SW 1271 (cell line): Measurements from ENCODE around the gene SYMPK.

Experiments used
- DNase-seq, 2 experiments: peaks; one replicate each; lab custom pipeline; 2025; lab: John Stamatoyannopoulos, UW

SYMPK gene

DNA sequence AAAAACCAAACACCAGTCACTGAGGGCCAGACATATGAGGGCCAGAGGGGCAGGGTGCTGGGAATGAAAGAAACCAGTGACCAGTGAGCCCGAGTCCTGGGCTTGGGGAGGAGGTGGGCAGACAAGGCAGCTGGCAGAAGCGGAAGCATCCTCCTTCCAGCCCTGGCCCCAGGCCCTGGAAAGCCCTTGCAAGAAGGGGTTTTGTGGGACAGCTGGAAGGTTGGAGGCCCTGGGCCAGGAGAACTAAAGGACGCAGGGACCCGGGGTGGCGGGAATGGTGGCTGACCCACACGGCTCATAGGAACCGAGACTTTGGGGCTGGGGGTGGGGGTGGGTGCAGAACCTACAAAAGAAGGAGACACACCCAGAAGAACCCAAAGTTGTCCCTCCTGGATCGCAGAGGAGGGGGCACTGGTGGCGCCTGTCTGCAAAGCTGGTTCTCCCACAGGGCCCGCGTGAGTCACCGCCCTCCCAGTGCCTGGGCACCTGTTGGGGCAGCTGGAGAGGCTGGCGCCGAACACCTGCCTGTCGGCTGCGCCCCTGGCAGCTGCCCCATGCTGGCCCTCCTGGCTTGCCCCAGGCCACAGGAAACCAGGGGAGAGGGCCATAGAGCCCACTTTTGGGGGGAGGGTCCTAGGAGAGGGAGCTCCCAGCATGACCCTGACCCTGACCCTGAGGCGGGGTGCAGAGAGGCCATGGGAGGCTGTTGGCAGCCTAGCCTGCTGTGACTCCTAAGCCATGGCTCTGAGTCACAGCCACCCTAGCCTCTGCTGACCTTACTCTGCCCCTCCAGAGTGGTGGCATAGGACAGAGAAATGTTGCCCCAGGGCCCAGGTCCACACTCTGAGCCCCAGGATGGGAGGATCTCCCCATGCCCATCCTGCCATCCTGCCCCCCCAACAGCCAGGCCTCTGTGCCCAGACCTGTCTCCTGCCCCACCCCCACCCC, 81.5 kb downstream of the SYMPK start:
- DNase-seq, result no peak

DNA sequence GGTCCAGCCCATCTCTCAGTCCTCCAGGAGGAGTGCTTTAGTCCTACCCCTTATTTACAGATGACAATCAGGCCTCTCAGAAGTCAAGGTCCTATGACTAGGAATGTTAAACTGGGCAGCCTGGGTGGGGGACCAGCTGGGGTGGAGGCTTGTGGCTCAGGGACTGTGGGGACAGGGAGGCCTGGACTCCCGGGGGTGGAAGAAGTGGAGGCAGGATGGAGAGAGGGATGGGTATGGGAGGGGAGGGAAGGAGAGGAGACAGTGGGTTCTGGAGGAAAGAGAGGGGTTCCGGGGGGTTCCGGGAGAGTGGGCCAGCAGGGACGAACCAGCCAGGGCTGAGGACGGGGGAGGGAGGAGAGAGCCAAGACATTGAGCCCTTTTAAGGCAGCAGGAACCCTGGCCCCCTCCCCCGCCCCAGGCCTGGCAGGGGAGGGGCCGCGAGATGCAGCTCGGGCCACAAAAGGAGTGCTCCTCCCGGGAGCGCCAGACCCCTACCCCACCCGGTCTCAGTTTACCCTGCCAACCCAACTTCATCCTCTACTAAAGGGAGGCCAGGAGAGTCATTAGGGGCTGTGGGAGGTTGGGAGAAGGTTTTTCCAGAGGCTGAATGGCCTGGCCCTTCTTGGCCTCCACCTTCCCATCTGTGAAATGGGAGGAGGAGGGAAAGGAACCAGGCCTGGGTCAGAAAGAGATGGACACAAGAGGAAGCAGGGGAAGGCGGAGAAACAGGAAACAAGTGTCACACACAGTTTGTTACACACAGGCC, 82.3 kb downstream of the SYMPK start:
- DNase-seq, result no peak

GRCh38 chr19:45780146-45780447, 82.8 kb downstream of the SYMPK start:
- DNase-seq, result no peak

- no peak for DNase-seq
Observed at GRCh38 chr19:45779231-45780145, 83.5 kb downstream of the SYMPK start.

GRCh38 chr19:45778010-45778661, 84.8 kb downstream of the SYMPK start:
- DNase-seq, result no peak

GRCh38 chr19:45777395-45777961, 85.5 kb downstream of the SYMPK start:
- no peak for DNase-seq

- DNase-seq, result no peak
Observed at GRCh38 chr19:45774765-45775164, 88.2 kb downstream of the SYMPK start.

DNA sequence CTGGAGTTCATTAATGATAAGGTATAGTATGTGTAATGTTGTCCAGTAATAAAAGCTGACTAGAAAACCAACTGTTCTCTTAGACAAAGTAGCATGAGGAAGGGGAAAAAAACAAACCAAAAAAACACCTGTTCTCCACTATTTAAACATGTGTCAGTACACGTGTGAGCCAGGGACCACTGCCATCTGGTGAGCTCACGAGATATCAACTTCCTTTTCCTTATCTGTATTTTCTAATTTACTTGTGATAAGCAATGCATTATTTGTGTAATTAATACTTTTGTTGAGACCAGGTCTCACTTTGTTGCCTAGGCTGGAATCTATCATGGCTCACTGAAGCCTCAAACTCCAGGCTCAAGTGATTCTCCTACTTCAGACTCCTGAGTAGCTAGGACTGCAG, 89.6 kb downstream of the SYMPK start:
- no peak for DNase-seq

GRCh38 chr19:45772912-45773311, 90.0 kb downstream of the SYMPK start:
- no peak for DNase-seq

DNA sequence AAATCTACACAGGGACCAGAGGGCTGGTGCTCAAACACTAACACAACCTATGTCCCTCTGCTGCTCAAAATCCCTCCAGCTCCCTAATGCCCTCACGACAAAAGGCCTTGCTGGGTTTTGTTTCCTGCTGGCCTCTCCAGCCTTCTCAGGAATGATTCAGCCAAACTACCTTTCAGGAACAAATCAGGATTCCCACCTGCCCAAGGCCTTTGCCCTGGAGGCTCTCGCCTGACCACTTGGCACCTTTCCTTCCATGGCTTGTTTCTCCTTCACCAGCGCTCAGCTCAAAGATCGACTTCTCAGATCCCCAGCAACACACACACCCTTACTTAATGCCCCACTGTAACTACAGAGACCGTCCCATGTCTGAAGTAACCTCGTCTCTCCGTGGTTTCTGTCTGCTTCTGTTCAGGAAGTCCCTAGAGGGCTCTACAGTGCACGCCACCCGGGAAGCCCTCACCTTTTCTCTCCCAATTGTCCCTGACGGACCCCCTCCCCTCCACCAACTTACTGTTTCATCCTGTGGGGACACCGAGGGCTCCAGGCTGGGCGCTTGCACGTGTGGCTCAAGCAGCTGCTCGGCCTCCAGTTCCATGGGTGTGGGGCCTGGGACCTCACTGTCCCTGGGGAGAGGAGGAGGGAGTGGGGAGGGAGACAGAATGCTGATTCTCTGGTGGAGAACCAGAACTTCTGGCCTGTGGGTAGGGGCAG, 90.7 kb downstream of the SYMPK start:
- DNase-seq, result no peak

DNA sequence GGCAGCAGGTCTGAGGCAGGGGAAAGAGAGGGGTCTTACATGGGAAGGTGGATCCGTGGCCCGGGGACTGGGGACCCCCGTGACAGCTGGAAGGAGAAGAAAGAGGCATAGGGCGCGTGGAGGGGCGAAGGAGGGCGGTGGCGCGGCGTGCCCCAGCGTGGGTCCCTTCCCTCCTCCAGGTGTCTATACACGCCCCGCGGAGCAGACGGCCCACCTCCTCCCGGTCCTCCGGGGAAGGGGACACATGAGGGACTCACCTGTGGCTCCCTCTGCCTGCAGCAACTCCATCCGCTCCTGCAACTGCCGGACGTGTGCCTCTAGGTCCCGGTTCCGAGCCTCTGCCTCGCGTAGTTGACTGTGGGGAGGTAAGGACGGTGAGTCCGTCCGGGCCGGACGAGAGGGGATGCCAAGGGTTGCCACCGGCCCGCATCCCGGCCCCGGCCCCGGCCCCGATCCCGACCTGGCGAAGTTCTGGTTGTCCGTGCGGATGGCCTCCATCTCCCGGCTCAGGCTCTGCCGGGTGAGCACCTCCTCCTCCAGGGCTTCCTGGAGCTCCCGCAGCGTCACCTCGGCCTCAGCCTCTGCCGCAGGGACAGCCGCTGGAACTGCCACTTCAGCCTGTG, 91.5 kb downstream of the SYMPK start:
- no peak for DNase-seq

DNA sequence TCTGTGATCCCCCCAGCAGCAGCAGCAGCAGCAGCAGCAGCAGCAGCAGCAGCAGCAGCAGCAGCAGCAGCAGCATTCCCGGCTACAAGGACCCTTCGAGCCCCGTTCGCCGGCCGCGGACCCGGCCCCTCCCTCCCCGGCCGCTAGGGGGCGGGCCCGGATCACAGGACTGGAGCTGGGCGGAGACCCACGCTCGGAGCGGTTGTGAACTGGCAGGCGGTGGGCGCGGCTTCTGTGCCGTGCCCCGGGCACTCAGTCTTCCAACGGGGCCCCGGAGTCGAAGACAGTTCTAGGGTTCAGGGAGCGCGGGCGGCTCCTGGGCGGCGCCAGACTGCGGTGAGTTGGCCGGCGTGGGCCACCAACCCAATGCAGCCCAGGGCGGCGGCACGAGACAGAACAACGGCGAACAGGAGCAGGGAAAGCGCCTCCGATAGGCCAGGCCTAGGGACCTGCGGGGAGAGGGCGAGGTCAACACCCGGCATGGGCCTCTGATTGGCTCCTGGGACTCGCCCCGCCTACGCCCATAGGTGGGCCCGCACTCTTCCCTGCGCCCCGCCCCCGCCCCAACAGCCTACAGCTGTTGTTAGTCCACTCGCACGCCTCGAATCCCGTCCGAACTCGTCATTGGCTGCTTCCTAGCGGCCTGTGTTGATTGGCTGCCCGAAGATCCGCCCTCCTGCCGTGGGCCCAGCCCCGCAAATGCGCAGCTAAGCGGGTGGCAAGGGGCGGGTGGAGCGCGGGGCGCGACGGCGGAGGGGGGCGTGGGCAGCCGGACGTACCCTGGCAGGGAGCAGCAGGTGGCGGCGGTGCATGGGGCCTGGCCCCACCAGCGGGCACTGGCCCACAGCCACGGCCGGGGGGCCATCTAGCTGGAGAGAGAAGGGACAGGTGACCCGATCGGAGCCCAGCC, 92.5 kb downstream of the SYMPK start:
- peak; percentile 92 to 95 for DNase-seq

GRCh38 chr19:45769821-45770191, 93.1 kb downstream of the SYMPK start:
- no peak for DNase-seq

GRCh38 chr19:45768984-45769782, 93.8 kb downstream of the SYMPK start, which contains the start of gene SIX5:
SIX5 (minus strand) TSS chr19:45769252; CDS start chr19:45768844, 408 bp downstream.
- DNase-seq, result peak; percentile 86 to 91

DNA sequence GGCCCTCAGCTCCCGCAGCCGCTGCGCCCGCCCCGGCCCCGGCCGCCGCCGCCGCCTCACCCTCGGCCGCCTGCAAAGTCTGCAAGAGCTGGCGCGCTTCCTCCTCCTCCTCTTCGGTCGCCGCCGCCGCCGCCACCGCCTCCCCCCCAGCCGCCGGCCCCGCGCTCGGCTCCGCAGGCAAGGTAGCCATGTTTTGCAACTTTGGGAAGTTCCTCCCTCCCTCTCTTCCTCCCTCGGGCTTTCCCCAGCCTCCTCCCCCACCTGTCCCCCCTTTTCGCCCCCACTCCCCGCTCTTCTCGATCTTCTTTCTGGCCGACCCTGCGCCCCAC, 94.3 kb downstream of the SYMPK start:
- no peak for DNase-seq

GRCh38 chr19:45767881-45768654, 94.9 kb downstream of the SYMPK start:
- peak in 1 of 2 experiments; percentile 31 for DNase-seq

DNA sequence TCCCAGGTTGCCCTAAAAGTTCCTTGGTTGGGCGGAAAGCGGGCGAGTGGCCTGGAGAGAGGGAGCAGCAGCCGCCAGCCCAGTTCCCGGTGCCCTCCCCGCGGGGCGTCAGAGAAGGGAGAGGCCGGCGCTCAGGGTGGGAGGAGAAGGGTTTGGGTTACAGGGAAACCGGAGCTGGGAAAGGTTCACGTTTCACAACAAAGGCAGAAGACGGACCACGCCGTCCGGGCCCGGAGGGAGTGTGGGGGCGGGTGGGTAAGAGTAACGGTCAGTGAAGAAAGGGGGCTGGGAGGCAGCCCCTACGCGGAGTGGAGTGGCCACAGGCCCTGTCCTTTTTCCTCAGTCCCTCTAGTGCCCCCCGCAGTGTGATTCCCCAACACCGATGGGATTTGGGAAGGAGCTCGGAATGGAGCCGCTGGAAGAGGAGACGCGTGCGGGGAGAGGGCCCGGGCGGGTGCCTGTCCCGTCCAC, 95.5 kb downstream of the SYMPK start:
- peak in 1 of 2 experiments; percentile 65 for DNase-seq
